ENCODE data around the gene PPP2R1B.

Gene PPP2R1B

GRCh38 chr11:111683806-111684205 is 82.4 kb downstream of the PPP2R1B start:
- Mint-ChIP-seq H3K9me3 (no peaks in the 10 kb centered on the region), H3K27ac (no peak overlapping the region), H3K27me3 (no peaks in the 10 kb centered on the region), H3K4me3 (no peak overlapping the region), H3K36me3 (ENCODE audit: low read depth) (peaks cover 21% of the 10 kb centered on the region), H3K4me1 (ENCODE audit: low read depth) (no peaks in the 10 kb centered on the region)

- Mint-ChIP-seq H3K4me1 (ENCODE audit: low read depth) (no peaks in the 10 kb centered on the region), H3K4me3 (no peak overlapping the region), H3K27ac (no peak overlapping the region), H3K9me3 (peaks cover 3% of the 10 kb centered on the region), H3K36me3 (ENCODE audit: low read depth) (peaks cover 20% of the 10 kb centered on the region), H3K27me3 (no peaks in the 10 kb centered on the region)
These were observed 85.6 kb downstream of the PPP2R1B start for GRCh38 chr11:111680486-111681175.
